H1 (cell line): Measurements from ENCODE around the gene IL1RAPL1. TPM values are rescaled to one million over a fixed set of nuclear protein-coding genes. Genes with fewer than 3 reads are reported as not detected.

Experiments
- CTCF ChIA-PET: fragments of 300-600 bp; sonication (Branson Sonifier 250); formaldehyde crosslinking; loops from one replicate; lab custom pipeline; 2021; ENCODE audit not compliant: partially characterized antibody; lab: Charles Lee
- POLR2A ChIA-PET: fragments of 300-600 bp; sonication (Branson Sonifier 250); formaldehyde crosslinking; loops from one replicate; lab custom pipeline; 2021; ENCODE audit warnings: inconsistent platforms; ENCODE audit not compliant: partially characterized antibody; lab: Charles Lee
- DNase-seq, 2 experiments: peaks; one replicate each; pipeline versions ENCODE4 v3.0.0 to v3.0.0-alpha.2; 2010 to 2022; ENCODE audit warnings: low spot score in 2 of 2, low read depth in 1 of 2, mixed read lengths in 1 of 2
- FAIRE-seq: peaks from 2 replicates; lab custom pipeline; 2011; peaks lifted over from hg19 to GRCh38; lab: Jason Lieb, UNC
- H2AFZ ChIP-seq: 2 replicates; pipeline ENCODE4 v1.8.1; 2012; ENCODE audit warnings: low read length, inconsistent platforms
- H2AK5ac ChIP-seq: 2 replicates; pipeline ENCODE4 v1.6.1; 2013; ENCODE audit warnings: low read depth, low read length
- H2BK120ac ChIP-seq: replicated peaks from 2 replicates; pipeline ENCODE3; 2013; ENCODE audit warnings: low read depth, low read length, inconsistent platforms
- H2BK12ac ChIP-seq: 2 replicates; pipeline ENCODE4 v1.6.1; 2013; ENCODE audit warnings: low read depth, low read length
- H2BK15ac ChIP-seq: 2 replicates; pipeline ENCODE4 v1.6.1; 2013; ENCODE audit warnings: low read length
- H2BK20ac ChIP-seq: 2 replicates; pipeline ENCODE4 v1.6.1; 2013; ENCODE audit warnings: low read length
- H2BK5ac ChIP-seq: 2 replicates; pipeline ENCODE4 v1.6.1; 2013; ENCODE audit warnings: low read depth, low read length
- H3K14ac ChIP-seq: 2 replicates; pipeline ENCODE4 v1.6.1; 2013; ENCODE audit warnings: inconsistent platforms; ENCODE audit not compliant: insufficient read length
- H3K18ac ChIP-seq: 2 replicates; pipeline ENCODE4 v1.6.1; 2013; ENCODE audit warnings: low read length; ENCODE audit errors: extremely low read depth
- H3K23ac ChIP-seq: 2 replicates; pipeline ENCODE4 v1.6.1; 2013; ENCODE audit warnings: inconsistent platforms; ENCODE audit not compliant: insufficient read length
- H3K23me2 ChIP-seq: 2 replicates; pipeline ENCODE4 v1.6.1; 2013; ENCODE audit warnings: low read depth, low read length
- H3K27ac ChIP-seq: 2 replicates; pipeline ENCODE4 v1.6.1; 2011; ENCODE audit warnings: low read depth, low read length, inconsistent platforms
- H3K27me3 ChIP-seq, 4 experiments: replicated peaks in 1 of 4; 1 replicate in 1 of 4; 2 replicates in 3 of 4; pipeline versions ENCODE4 v1.6.1 to v1.8.1; 2011 to 2013; ENCODE audit warnings: low read length in 3 of 4, mild to moderate bottlenecking in 3 of 4, inconsistent platforms in 2 of 4, mixed read lengths in 2 of 4, moderate library complexity in 1 of 4; ENCODE audit not compliant: control insufficient read depth in 3 of 4, insufficient read depth in 3 of 4; ENCODE audit errors: extremely low read depth in 1 of 4
- H3K36me3 ChIP-seq, 4 experiments: 2 replicates each; pipeline versions ENCODE4 v1.6.1 to v1.8.1; 2011 to 2013; ENCODE audit warnings: mild to moderate bottlenecking in 4 of 4, low read length in 3 of 4, moderate library complexity in 2 of 4, control low read depth in 1 of 4, inconsistent platforms in 1 of 4; ENCODE audit not compliant: insufficient read depth in 4 of 4, control insufficient read depth in 2 of 4
- H3K4ac ChIP-seq: replicated peaks from 2 replicates; pipeline ENCODE3; 2013; ENCODE audit warnings: low read length, low read depth, mixed read lengths, inconsistent platforms; ENCODE audit not compliant: insufficient read length
- H3K4me1 ChIP-seq, 4 experiments: replicated peaks in 1 of 4; 1 replicate in 1 of 4; 2 replicates in 3 of 4; pipeline versions ENCODE4 v1.6.1 to v1.8.1; 2011 to 2013; ENCODE audit warnings: low read length in 3 of 4, inconsistent platforms in 2 of 4, mixed read lengths in 1 of 4; ENCODE audit not compliant: insufficient read depth in 4 of 4, control insufficient read depth in 3 of 4
- H3K4me2 ChIP-seq, 2 experiments: 2 replicates each; pipeline versions ENCODE4 v1.6.1 to v1.8.1; 2011 to 2013; ENCODE audit warnings: low read depth in 2 of 2, low read length in 2 of 2, control low read depth in 1 of 2, inconsistent platforms in 1 of 2, mild to moderate bottlenecking in 1 of 2; ENCODE audit not compliant: insufficient read depth in 1 of 2
- H3K4me3 ChIP-seq, 4 experiments: fragments of 200-600, 300-600 bp in 1 of 4; sonication (generic), shearing (Covaris generic), sonication (Bioruptor Twin) in 1 of 4; 2 replicates each; pipeline versions ENCODE4 v1.5.1 to v1.8.1; 2011 to 2016; ENCODE audit warnings: low read length in 4 of 4, low read depth in 3 of 4, control low read depth in 2 of 4, inconsistent platforms in 2 of 4, mild to moderate bottlenecking in 2 of 4, mixed read lengths in 1 of 4, moderate library complexity in 1 of 4; ENCODE audit not compliant: insufficient read depth in 2 of 4; ENCODE audit errors: extremely low read depth in 1 of 4
- H3K56ac ChIP-seq: replicated peaks from 2 replicates; pipeline ENCODE3; 2013; ENCODE audit warnings: low read depth, mild to moderate bottlenecking, mixed read lengths, low read length, inconsistent platforms; ENCODE audit not compliant: insufficient read length
- H3K79me1 ChIP-seq: 2 replicates; pipeline ENCODE4 v1.6.1; 2013; ENCODE audit warnings: low read depth, low read length, control low read depth
- H3K79me2 ChIP-seq, 2 experiments: 2 replicates each; pipeline versions ENCODE4 v1.6.1 to v1.8.1; 2012 to 2013; ENCODE audit warnings: low read length in 2 of 2, mild to moderate bottlenecking in 2 of 2, inconsistent platforms in 1 of 2; ENCODE audit not compliant: insufficient read depth in 2 of 2, control insufficient read depth in 1 of 2
- H3K9ac ChIP-seq, 4 experiments: replicated peaks in 1 of 4; 1 replicate in 1 of 4; 2 replicates in 3 of 4; pipeline versions ENCODE4 v1.6.1 to v1.8.1; 2011 to 2013; ENCODE audit warnings: low read depth in 3 of 4, low read length in 3 of 4, control low read depth in 2 of 4, mild to moderate bottlenecking in 2 of 4, moderate library complexity in 2 of 4, inconsistent platforms in 1 of 4; ENCODE audit errors: extremely low read depth in 1 of 4
- H3K9me3 ChIP-seq, 2 experiments: 2 replicates each; pipeline versions ENCODE4 v1.6.1 to v1.8.1; 2012 to 2013; ENCODE audit warnings: mild to moderate bottlenecking in 2 of 2, moderate library complexity in 2 of 2, control low read depth in 1 of 2, inconsistent platforms in 1 of 2, low read depth in 1 of 2, low read length in 1 of 2, mixed read lengths in 1 of 2; ENCODE audit not compliant: insufficient read depth in 2 of 2
- H4K20me1 ChIP-seq, 2 experiments: replicated peaks in 1 of 2; 2 replicates each; pipeline versions ENCODE3 to v1.8.1; 2011 to 2013; ENCODE audit warnings: inconsistent platforms in 2 of 2, low read length in 2 of 2, mild to moderate bottlenecking in 1 of 2; ENCODE audit not compliant: insufficient read depth in 2 of 2, control insufficient read depth in 1 of 2
- H4K5ac ChIP-seq: 2 replicates; pipeline ENCODE4 v1.6.1; 2013; ENCODE audit warnings: low read length, low read depth, mixed read lengths, inconsistent platforms; ENCODE audit not compliant: insufficient read length
- H4K8ac ChIP-seq: 2 replicates; pipeline ENCODE4 v1.8.0; 2013; ENCODE audit warnings: mild to moderate bottlenecking, moderate library complexity, low read length, inconsistent platforms; ENCODE audit not compliant: insufficient read depth; ENCODE audit errors: extremely low read depth
- H4K91ac ChIP-seq: replicated peaks from 2 replicates; pipeline ENCODE3; 2013; ENCODE audit warnings: low read length, mixed read lengths, inconsistent platforms; ENCODE audit not compliant: insufficient read length
- BACH1 ChIP-seq: IDR thresholded peaks from 2 replicates; pipeline ENCODE4 v1.6.1; 2012; ENCODE audit warnings: low read length, improper control_type of control experiment
- KDM1A ChIP-seq: fragments of 200-600, 300-600 bp; sonication (generic); IDR thresholded peaks from 2 replicates; pipeline ENCODE4 v1.7.1; 2016; ENCODE audit warnings: mild to moderate bottlenecking, low read length, borderline replicate concordance
- POLR2A ChIP-seq, 2 experiments: IDR thresholded peaks; 1 replicate in 1 of 2; 2 replicates in 1 of 2; pipeline ENCODE4 v1.6.1; 2011; ENCODE audit warnings: low read depth in 2 of 2, low read length in 2 of 2, mild to moderate bottlenecking in 2 of 2; ENCODE audit errors: control extremely low read depth in 1 of 2
- RFX5 ChIP-seq: IDR thresholded peaks from 2 replicates; pipeline ENCODE4 v1.6.1; 2011; ENCODE audit warnings: low read depth, low read length, improper control_type of control experiment, borderline replicate concordance
- SP4 ChIP-seq: IDR thresholded peaks from 2 replicates; pipeline ENCODE4 v1.6.1; 2012; ENCODE audit warnings: low read length, inconsistent platforms
- WGBS, 2 experiments: shearing (Covaris generic) in 1 of 2; methylation state at CpG; one replicate each; pipeline versions ENCODE4 v1.1.6 to v1.1.7; 2013 to 2015; ENCODE audit warnings: low lambda C conversion rate in 2 of 2, mixed read lengths in 2 of 2, inconsistent platforms in 1 of 2, low coverage in 1 of 2, missing lambda C conversion rate in 1 of 2; ENCODE audit not compliant: insufficient replicate concordance in 2 of 2, insufficient coverage in 1 of 2, insufficient read length in 1 of 2; ENCODE audit errors: extremely low coverage in 1 of 2, missing lambda C conversion rate in 1 of 2; 5-methylcytosine and 5-hydroxymethylcytosine counted together
- polyA plus RNA-seq, 7 experiments: library from polyadenylated mRNA; depleted of rRNA in 3 of 7; stranded (reverse) in 5 of 7; unstranded in 2 of 7; fragments of >200 nt in 5 of 7; fragments of 200-250 nt in 2 of 7; gene quantifications; 1 replicate in 5 of 7; 2 replicates in 1 of 7; 4 replicates in 1 of 7; pipeline versions ENCODE4 v1.2.1 to v1.2.3, GENCODE V29; 2011 to 2013; ENCODE audit warnings: missing spikeins in 2 of 7, mixed read lengths in 2 of 7
- total RNA-seq: library from RNA; stranded (reverse); fragmentation: NEBNext Ultra II Directional; extraction: Animal tissue kit (Norgen Biotek cat#: 25700); gene quantifications from 2 replicates; pipeline ENCODE4 v1.2.1, GENCODE V29; 2021

IL1RAPL1 gene
- total and polyA plus RNA-seq, 2 of the 8 experiments (the other 6 are each of a cell fraction or from before 2014, with no cell fraction given): 0.11 to 0.35 TPM

- Histone ChIP-seq H2BK20ac (no peak overlapping the region), H3K4me3 (no peak overlapping the region), H3K9ac (no peak overlapping the region), H2AFZ (no peak overlapping the region), H3K79me1 (no peaks in the 10 kb centered on the region), H2AK5ac (no peak overlapping the region), H3K23me2 (no peaks in the 10 kb centered on the region), H4K91ac (no peak overlapping the region), H3K18ac (no peak overlapping the region), H3K4ac (no peak overlapping the region), H3K36me3 (no peaks in the 10 kb centered on the region), H3K27me3 (no peaks in the 10 kb centered on the region), H3K4me2 (no peak overlapping the region), H2BK5ac (no peak overlapping the region), H2BK15ac (no peak overlapping the region), H3K79me2 (no peaks in the 10 kb centered on the region), H2BK12ac (no peak overlapping the region), H3K9me3 (no peaks in the 10 kb centered on the region), H2BK120ac (no peak overlapping the region), H4K20me1 (no peaks in the 10 kb centered on the region), H3K14ac (no peak overlapping the region), H3K56ac (no peak overlapping the region), H3K23ac (no peak overlapping the region), H4K8ac (no peak overlapping the region), H3K4me1 (no peaks in the 10 kb centered on the region; a peak in 1 of 7 replicates), H3K27ac (no peak overlapping the region), H4K5ac (no peak overlapping the region)
- FAIRE-seq: peak; percentile 42
- 93% methylated on average over 3 of the region's 3 CpGs; no CpG with 5 or more reads in 1 of the 2 experiments for WGBS, 2 experiments
- no peak for TF ChIP-seq POLR2A (IDR thresholded peaks at IDR 0.05; ENCODE audit: control extremely low read depth in 1 of 2, low read depth in 2 of 2, low read length in 2 of 2)
- no peak for TF ChIP-seq KDM1A
- TF ChIP-seq SP4: no peak
- TF ChIP-seq RFX5: no peak
- TF ChIP-seq BACH1: no peak
- DNase-seq: no peak
- CTCF ChIA-PET: no interaction called here
- POLR2A ChIA-PET: no interaction called here
Observed at GRCh38 chrX:29110041-29110440, 522.8 kb downstream of the IL1RAPL1 start.
